ENCODE measurements around the gene CKAP2L.
A peak's percentile ranks its signal among the peaks of the same experiment; 100 is the strongest.

Gene CKAP2L

GRCh38 chr2:112703684-112704083 lies 60.7 kb downstream of the CKAP2L start:
- DNase-seq = no peak

GRCh38 chr2:112701052-112701451 lies 63.4 kb downstream of the CKAP2L start:
- peak; percentile 46 for DNase-seq

- peak; percentile 93 for DNase-seq
These were observed 64.3 kb downstream of the CKAP2L start for GRCh38 chr2:112699984-112700667.

GRCh38 chr2:112698834-112699515 lies 65.4 kb downstream of the CKAP2L start:
- peak; percentile 55 for DNase-seq

- DNase-seq = no peak
These were observed 70.2 kb downstream of the CKAP2L start for GRCh38 chr2:112694182-112694581.

GRCh38 chr2:112693596-112693995 lies 70.8 kb downstream of the CKAP2L start:
- DNase-seq = no peak

- DNase-seq = no peak
These were observed 71.5 kb downstream of the CKAP2L start for GRCh38 chr2:112692918-112693317.

- DNase-seq = peak; percentile 98
These were observed 71.9 kb downstream of the CKAP2L start for GRCh38 chr2:112692495-112692911.

- DNase-seq = no peak
These were observed 72.5 kb downstream of the CKAP2L start for GRCh38 chr2:112691881-112692281.

GRCh38 chr2:112690853-112691401 lies 73.5 kb downstream of the CKAP2L start:
- peak; percentile 99 for DNase-seq

GRCh38 chr2:112688086-112688880 lies 76.1 kb downstream of the CKAP2L start:
- no peak for DNase-seq

- DNase-seq = no peak
These were observed 76.9 kb downstream of the CKAP2L start for GRCh38 chr2:112687522-112687921.
